ENCODE measurements around the gene ZNF382.

The ZNF382 gene

DNA sequence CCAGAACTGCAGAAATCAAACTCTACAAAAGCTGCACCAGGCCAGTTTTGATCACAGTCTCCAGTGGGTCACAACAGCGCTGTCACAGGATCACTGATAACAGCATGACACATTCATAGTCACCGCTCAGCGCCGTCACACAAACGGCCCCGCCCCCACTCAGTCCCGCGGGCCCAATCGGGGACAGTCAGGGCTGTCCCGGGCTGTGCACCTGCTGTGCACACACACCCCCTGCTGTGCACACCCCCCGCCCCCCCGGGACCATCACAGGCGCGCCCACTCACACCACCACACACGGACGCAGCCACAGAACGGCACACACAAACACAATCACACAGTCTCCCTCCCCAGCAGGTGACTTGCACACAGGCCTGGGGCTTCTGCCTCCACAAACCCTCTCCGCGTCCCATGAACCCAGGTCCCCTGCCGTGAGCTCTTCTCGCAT is 435 bp upstream of the ZNF382 start:
- TF ChIP-seq RAD21 (IDR thresholded peaks at IDR 0.05; ENCODE audit: low read depth) (no peak), CREB1 (IDR thresholded peaks at IDR 0.05; ENCODE audit: low read depth) (peak; percentile 44; the same call in 1 of the 2 replicates)
- TF ChIP-seq, protein P1, sequence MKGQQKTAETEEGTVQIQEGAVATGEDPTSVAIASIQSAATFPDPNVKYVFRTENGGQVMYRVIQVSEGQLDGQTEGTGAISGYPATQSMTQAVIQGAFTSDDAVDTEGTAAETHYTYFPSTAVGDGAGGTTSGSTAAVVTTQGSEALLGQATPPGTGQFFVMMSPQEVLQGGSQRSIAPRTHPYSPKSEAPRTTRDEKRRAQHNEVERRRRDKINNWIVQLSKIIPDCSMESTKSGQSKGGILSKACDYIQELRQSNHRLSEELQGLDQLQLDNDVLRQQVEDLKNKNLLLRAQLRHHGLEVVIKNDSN (IDR thresholded peaks at IDR 0.05) = no peak

- no peak for TF ChIP-seq REST (IDR thresholded peaks at IDR 0.05; ENCODE audit: low read depth)
These were observed 865 bp downstream of the ZNF382 start for GRCh38 chr19:36605877-36606478.

DNA sequence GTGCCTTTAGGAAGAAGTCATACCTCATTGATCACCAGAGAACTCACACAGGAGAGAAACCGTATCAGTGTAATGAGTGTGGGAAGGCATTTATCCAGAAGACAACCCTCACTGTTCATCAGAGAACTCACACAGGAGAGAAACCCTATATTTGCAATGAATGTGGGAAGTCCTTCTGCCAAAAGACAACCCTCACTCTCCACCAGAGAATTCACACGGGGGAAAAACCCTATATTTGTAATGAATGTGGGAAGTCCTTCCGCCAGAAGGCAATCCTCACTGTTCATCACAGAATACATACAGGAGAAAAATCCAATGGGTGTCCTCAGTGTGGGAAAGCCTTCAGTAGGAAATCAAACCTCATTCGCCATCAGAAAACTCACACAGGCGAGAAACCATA is 21.9 kb downstream of the ZNF382 start:
- TF ChIP-seq EP300 (IDR thresholded peaks at IDR 0.05; ENCODE audit: borderline replicate concordance) = no peak
- no peak for TF ChIP-seq REST (IDR thresholded peaks at IDR 0.05; ENCODE audit: low read depth)
- TF ChIP-seq, protein P1 (IDR thresholded peaks at IDR 0.05) = no peak
- TF ChIP-seq YY1 (IDR thresholded peaks at IDR 0.05; ENCODE audit: low read depth) = no peak
- TF ChIP-seq CREB1 (IDR thresholded peaks at IDR 0.05; ENCODE audit: low read depth) = no peak
- no peak for TF ChIP-seq TAF1 (IDR thresholded peaks at IDR 0.05; ENCODE audit: low read depth)
- no peak for TF ChIP-seq EGR1 (IDR thresholded peaks at IDR 0.05)
- no peak for TF ChIP-seq ZBTB7A (IDR thresholded peaks at IDR 0.05; ENCODE audit: low read depth)
- no peak for TF ChIP-seq NFIC (IDR thresholded peaks at IDR 0.05)
- TF ChIP-seq FOXM1 (IDR thresholded peaks at IDR 0.05; ENCODE audit: borderline replicate concordance, low read depth) = no peak

DNA sequence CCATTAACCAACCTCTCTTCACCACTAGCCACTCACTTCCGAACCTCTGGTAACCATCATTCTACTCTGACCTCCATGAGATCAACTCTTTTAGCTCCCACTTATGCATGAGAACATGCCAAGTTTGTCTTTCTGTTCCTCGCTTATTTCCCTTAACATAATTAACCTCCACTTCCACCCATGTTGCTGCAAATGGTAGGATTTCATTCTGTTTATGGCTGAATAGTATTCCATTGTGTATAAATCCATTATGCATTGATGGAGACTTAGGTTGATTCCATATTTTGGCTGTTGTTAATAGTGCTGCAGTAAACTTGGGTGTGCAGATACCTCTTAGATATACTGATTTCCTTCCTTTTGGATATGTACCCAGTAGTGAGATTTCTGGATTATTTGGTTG is 30.2 kb downstream of the ZNF382 start:
- TF ChIP-seq MAX (IDR thresholded peaks at IDR 0.05) = no peak
- no peak for TF ChIP-seq TEAD4 (IDR thresholded peaks at IDR 0.05)
- no peak for TF ChIP-seq EGR1 (IDR thresholded peaks at IDR 0.05)
- TF ChIP-seq TCF12 (IDR thresholded peaks at IDR 0.05; ENCODE audit: low read depth) = no peak
- no peak for TF ChIP-seq ZBTB7A (IDR thresholded peaks at IDR 0.05; ENCODE audit: low read depth)
- TF ChIP-seq YY1 (IDR thresholded peaks at IDR 0.05; ENCODE audit: low read depth) = no peak
- TF ChIP-seq CEBPB (IDR thresholded peaks at IDR 0.05) = no peak
- no peak for TF ChIP-seq TAF1 (IDR thresholded peaks at IDR 0.05; ENCODE audit: low read depth)
- TF ChIP-seq NFIC (IDR thresholded peaks at IDR 0.05) = no peak
- TF ChIP-seq, protein P1 (IDR thresholded peaks at IDR 0.05) = no peak
- TF ChIP-seq CREB1 (IDR thresholded peaks at IDR 0.05; ENCODE audit: low read depth) = no peak
- TF ChIP-seq RAD21 (IDR thresholded peaks at IDR 0.05; ENCODE audit: low read depth) = no peak
- no peak for TF ChIP-seq REST (IDR thresholded peaks at IDR 0.05; ENCODE audit: low read depth)
- TF ChIP-seq EP300 (IDR thresholded peaks at IDR 0.05; ENCODE audit: borderline replicate concordance) = no peak
- no peak for TF ChIP-seq FOXM1 (IDR thresholded peaks at IDR 0.05; ENCODE audit: borderline replicate concordance, low read depth)
